GM21381 (cell line): Measurements from ENCODE around the gene PYHIN1.
"Not testable (repeated sequence)": the region's sequence is repeated elsewhere in the genome, so short reads cannot be mapped to it uniquely, and the experiment has no call there.

ENCODE experiments used
- ATAC-seq: cut with Tn5 transposase; IDR thresholded peaks from one replicate; pipeline ENCODE4 v1.9.1; 2021; ENCODE audit warnings: mild to moderate bottlenecking, moderate library complexity; ENCODE audit not compliant: unreplicated experiment

PYHIN1 gene

DNA sequence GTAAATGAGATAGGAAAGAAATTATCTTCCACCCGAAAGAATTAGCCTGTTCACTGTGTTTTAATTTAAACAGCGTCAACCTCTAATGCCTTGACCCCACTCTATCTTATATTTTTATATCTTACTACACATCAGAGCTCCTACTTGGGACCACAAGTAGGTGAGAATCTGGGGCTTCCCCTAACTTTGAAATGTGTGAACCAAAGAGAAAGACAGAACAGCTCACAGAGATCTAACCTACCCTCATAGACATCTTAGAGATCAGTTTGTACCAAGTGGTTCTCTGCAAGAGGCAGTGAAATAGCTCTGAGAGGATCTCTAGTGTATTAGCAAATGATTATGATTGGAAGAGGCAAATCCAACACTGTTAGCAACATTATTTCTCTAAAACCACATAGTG, 47.4 kb downstream of the PYHIN1 start:
- ATAC-seq: no peak

DNA sequence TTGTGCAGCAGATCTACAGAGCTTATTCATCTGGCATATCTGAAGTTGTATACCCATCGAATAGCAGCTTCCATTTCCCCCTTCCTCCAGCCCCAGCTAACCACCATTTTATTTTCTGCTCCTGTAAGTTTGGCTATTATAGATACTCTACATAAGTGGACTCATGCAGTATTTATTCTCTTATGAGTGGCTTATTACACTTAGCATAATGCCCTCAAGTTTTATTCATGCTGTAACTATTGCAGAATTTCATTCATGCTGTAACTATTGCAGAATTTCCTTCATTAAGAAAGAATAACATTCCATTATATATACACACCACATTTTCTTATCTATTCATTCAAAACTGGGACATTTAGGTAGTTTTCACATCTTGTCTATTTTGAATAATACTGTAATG, 47.9 kb downstream of the PYHIN1 start:
- no peak for ATAC-seq

DNA sequence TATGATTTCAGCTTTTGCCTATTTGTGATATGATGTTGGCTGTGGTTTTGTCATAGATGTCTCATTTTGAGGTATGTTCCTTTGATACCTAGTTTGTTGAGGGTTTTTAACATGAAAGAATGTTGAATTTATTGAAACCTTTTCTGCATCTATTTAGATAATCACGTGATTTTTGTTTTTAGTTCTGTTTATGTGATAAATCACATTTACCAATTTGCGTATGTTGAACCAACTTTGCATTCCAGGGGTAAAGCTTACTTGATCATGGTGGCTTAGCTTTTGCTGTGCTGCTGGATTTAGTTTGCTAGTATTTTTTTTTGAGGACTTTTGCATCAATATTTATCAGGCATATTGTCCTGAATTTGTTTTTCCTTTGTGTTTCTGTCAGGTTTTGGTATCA, 51.9 kb downstream of the PYHIN1 start:
- ATAC-seq: no peak

DNA sequence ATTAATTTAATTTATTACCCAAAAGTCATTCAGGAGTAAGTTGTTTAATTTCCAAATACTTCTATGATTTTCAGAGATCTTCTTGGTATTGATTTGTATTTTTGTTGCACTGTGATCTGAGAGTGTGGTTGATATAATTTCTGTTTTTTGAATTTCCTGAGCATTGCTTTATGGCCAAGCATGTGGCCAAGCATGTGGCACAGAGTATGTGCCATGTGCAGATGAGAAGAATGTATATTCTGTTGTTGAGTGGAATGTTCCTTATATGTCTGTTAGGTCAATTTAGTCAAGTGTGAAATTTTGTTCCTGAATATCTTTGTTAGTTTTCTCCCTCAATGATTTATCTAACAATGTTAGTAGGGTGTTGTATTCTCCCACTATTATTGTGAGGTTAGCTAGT, 53.0 kb downstream of the PYHIN1 start:
- no peak for ATAC-seq

DNA sequence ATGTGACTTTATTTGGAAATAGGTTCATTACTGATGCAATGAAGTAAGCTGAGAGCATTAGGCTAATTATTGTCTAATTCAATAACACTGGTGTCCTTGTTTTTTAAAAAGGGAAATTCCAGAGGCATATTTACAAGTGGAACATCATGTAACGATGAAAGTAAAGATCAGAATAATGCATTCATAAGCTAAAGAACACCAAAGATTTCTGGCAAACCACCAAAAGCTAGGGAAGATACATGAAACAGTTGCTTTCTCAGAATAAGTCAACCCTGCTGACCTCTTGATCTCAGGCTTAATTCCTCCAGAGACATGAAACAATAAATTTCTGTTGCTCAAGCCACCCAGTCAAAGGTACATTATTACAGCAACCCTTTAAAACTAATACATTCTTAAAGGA, 58.1 kb downstream of the PYHIN1 start:
- no peak for ATAC-seq

DNA sequence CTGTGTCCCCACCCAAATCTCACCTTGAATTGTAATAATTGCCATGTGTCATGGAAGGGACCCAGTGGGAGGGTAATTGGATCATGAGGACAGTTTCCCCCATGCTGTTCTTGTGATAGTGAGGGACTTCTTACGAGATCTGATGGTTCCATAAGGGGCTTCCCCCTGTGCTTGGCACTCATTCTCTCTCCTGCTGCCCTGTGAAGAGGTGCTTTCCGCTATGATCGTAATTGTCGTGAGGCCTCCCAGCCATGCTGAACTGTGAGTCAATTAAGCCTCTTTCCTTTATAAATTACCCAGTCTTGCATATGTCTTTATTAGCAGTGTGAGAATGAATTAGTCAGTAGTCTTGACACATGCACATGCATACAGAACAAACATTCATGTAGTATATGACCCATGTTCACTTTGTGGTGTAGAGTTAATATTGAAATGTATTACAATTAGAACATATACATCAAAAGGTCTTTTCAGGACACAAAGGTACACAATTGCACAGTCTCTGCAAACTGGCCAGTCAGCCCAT, 61.5 kb downstream of the PYHIN1 start:
- no peak for ATAC-seq

GRCh38 chr1:158996998-158997397, 65.6 kb downstream of the PYHIN1 start:
- no peak for ATAC-seq

GRCh38 chr1:158998037-158998780, 66.9 kb downstream of the PYHIN1 start:
- ATAC-seq: no peak

- ATAC-seq: no peak
Observed at GRCh38 chr1:158998781-158999161, 67.4 kb downstream of the PYHIN1 start.

- no peak for ATAC-seq
Observed at GRCh38 chr1:158999316-159000069, 68.1 kb downstream of the PYHIN1 start.

DNA sequence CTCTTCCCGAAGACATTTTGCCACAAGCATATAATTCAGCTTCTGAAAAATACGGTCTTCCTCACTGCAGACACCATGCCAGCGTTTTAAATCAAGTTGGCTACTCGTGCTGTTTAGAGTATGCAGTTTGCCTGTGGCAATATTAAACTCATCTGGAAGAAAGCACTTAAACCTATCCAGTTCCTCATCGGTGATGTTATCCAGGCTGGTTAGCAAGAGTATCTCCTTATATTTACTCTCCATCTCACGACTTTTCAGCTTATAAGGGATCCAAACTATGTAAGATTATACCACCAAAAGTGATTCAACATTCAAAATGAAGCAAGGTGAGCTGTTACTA, 68.7 kb downstream of the PYHIN1 start:
- ATAC-seq: no peak

DNA sequence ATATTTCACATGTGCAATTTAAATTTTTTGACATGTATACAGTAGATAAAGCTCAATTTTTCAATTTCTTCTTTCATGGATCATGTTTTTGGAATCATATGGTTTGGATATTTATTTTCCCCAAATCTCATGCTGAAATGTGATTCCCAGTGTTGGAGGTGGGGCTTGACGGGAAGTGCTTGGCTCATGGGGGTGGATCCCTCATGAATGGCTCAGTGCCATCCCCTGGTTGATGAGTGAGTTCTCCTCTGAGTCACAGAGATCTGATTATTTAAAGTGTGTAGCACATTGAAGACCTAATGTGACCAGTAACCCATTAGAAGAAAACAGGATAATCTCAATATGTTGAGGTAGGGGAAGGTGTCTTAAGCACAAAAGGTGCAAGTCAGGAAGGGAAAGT, 69.3 kb downstream of the PYHIN1 start:
- ATAC-seq: no peak

DNA sequence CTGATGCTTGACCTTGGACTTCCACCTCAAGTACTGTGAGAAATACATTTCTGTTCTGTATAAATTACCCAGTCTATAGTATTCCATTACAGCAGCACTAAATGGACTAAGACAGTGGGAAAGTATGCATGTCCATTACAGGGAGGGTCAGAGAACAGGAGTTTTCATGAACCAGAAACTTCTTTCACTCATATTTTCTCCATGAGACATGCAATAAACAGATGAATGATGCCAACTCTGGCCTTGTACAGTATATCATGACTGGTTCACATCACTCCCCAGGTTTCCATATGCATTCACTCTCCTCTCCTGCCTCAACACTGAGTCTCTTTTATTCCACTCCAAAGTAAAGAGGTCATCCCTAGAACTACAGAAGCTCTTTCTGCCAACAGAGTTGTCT, 73.8 kb downstream of the PYHIN1 start:
- ATAC-seq: no peak

DNA sequence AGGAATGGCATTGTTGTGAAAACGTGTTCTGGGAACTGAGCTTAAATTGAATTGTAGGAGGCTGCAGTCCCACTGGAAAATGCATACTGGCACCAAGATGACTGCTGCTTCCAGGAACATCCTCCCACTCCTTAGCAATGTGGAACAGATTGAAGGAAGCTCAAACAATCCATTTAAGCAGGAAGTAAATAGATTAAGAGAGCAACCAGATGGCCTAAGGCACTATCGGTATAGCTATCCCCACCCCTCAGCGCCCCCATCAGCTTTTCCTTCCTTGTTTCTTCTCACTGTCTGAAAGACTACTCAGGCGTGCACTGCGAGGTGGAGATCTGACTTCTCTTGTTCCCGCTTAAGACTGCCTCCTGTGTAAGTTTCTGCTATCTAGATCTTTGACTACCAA, 74.3 kb downstream of the PYHIN1 start:
- no peak for ATAC-seq

- not testable (repeated sequence) for ATAC-seq
Observed at GRCh38 chr1:159006210-159006807, 75.0 kb downstream of the PYHIN1 start.

GRCh38 chr1:159007726-159008125, 76.4 kb downstream of the PYHIN1 start:
- ATAC-seq: no peak

DNA sequence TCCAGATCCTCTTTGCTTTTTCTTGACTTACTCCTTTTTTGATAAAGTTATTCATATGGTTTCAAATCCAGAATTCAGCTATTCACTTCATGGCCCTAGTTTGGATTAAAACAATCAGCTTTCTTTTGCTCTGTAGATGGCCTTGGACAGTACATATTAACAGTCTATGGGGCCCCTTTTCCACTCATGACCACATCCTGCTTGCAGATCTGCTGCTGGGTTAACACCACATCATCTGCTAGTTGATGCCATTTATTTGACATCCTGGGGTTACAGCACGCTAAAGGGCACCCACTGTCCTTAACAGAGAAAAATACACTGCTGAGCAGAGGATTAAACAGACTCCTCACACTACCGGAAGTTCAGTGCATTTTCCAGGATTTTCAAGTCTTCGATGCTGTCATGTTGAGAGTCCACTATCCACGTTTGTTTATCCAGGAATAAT, 77.4 kb downstream of the PYHIN1 start:
- ATAC-seq: peak; percentile 79

- ATAC-seq: no peak
Observed at GRCh38 chr1:159009287-159009686, 77.9 kb downstream of the PYHIN1 start.

- peak; percentile 56 for ATAC-seq
Observed at GRCh38 chr1:159009704-159010361, 78.5 kb downstream of the PYHIN1 start, which contains the start of gene IFI16. Gene IFI16 (plus strand): TSS chr1:159009907. CDS start chr1:159014681, 4,774 bp downstream.

DNA sequence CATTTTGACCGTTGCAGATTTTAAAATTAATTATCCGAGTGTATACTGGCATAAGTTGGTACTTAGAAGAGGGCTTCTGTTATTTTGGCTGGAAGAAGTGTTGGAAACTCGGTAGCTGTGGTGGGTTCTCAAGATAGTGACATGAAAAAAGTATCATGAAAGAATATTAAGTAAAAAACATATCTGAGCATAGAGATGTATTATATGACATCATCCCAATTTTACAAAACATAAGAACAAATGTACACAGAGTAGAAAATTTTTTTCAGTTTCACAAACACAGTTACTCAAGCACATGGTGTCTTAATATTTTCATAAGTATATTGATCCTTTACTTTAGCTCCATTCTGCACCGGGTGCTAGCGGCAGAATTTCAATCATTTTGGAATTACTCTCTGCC, 79.0 kb downstream of the PYHIN1 start:
- ATAC-seq: no peak

DNA sequence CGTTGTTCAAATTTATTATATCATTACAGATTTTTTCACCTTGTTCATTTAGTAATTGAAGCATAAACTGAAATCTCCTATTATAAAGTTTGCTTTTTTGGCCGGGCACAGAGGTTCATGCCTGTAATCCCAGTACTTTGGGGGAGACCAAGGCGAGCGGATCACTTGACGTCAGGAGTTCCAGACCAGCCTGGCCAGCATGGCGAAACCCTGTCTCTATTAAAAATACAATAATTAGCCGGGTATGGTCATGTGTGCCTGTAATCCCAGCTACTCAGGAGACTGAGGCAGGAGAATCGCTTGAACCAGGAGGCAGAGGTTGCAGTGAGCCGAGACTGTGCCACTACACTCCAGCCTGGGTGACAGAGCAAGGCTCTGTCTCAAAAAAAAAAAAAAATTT, 79.6 kb downstream of the PYHIN1 start:
- ATAC-seq: not testable (repeated sequence)
